Head of caudate nucleus (tissue), 42 donors: ENCODE measurements around the gene DAZAP1.

ENCODE experiments used
- DNase-seq, 42 donors: peaks; one replicate each; pipeline versions ENCODE4 v3.0.0 to v3.0.0-alpha.2; 2020 to 2021; ENCODE audit warnings: mixed read lengths in 7 of 42
- intact Hi-C: fragments of 100-400 bp; cut with DNase I; formaldehyde crosslinking; loops from one replicate; pipeline ENCODE4 v1.15.0; 2022

The DAZAP1 gene

DNA sequence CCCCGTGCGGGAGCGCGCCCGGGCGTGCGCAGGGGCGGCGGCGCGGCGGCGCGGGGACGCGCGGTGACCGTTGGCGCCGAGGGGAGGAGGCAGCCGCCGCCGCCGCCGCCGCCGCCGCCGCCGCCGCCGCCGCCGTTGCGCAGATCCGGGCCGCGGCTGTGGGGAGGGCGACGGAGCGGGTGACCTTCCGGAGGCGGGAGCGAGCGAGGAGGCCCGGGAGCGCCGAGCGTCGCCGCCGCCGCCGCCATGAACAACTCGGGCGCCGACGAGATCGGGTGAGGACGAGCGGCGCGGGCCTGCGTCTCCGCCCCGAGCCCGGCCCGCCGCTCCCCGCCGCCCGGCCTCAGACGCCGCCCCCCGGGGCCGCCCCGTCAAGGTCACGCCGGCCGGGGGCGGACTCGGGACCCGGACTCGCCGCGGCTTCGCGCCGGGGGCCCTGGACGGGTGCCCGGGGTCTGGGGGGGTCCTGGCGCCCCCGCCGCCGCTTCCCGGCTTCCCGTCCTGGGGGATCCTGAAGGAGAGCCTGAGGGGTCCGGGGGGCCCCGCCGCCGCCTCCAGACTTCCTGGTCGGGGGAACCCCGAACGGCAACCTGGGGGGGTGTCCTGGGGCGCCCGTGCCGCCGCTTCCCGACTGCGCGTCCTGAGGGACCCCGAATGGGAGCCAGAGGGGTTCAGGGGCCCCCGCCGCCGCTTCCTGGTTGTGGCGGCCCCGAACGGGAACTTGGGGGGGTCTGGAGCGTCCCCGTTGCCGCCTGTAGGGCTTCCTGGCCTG is at the start of gene DAZAP1:
DAZAP1 (plus strand) TSS at position 59 of the 772 bp plus-strand sequence; CDS start at position 247, 188 bp downstream.
- DNase-seq = peak in 1 of 42 donors; percentile 23
- intact Hi-C loops = loop anchor here (5.0 kb wide), 1 partner anchor 35 kb away; no protein-coding TSS in a partner anchor

DNA sequence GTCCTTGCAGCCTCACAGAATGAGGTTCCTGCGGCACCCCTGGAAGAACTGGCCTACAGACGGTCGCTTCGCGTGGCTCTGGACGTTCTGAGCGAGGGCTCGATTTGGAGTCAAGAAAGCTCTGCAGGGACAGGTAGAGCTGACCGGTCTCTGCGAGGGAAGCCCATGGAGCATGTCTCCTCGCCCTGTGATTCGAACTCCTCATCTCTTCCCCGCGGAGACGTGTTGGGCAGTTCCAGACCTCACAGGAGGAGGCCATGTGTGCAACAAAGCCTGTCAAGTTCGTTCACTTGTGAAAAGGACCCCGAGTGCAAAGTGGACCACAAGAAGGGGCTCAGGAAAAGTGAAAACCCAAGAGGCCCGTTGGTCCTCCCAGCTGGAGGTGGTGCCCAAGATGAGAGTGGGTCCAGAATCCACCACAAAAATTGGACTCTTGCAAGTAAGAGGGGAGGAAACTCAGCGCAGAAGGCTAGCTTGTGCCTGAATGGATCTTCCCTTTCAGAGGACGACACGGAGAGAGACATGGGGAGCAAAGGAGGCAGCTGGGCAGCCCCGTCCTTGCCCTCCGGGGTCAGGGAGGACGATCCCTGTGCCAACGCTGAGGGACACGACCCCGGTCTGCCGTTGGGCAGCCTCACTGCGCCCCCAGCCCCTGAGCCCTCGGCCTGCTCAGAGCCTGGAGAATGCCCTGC is 47.1 kb upstream of the DAZAP1 start:
- no peak for DNase-seq
- intact Hi-C loops = loop anchor here (5.0 kb wide), 1 partner anchor 83 kb away; the partner anchor contains the start of gene FAM174C

DNA sequence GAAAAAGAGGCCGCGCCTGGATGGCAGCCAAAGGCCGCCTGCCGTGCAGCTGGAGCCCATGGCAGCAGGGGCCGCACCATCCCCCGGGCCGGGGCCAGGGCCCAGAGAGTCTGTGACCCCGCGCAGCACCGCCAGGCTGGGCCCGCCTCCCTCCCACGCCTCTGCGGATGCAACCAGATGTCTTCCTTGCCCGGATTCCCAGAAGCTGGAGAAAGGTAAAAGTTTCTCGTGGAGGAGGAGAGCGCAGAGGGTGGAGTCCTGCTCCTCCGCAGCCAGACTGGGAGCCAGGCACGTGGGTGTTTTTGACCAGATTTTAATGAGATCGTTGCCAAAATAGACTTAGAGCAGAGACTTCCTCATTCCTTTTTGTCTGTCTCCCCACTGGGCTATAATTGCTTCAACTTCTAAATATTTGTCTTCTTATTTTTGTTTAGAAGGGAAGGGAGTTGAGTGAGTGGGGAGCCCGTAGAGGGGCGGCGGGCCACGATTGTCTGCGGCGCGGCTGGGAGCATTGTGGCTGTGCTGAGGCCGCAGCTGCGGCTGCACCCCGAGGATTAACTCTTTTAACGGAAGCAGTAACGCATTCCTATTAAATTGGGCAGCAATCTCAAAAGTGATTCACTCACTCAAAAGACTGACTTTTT is 46.4 kb upstream of the DAZAP1 start:
- DNase-seq = peak; percentile 81 to 96 (median 90)
- intact Hi-C loops = loop anchor here (5.0 kb wide), 1 partner anchor 84 kb away; the partner anchor contains the start of gene FAM174C

DNA sequence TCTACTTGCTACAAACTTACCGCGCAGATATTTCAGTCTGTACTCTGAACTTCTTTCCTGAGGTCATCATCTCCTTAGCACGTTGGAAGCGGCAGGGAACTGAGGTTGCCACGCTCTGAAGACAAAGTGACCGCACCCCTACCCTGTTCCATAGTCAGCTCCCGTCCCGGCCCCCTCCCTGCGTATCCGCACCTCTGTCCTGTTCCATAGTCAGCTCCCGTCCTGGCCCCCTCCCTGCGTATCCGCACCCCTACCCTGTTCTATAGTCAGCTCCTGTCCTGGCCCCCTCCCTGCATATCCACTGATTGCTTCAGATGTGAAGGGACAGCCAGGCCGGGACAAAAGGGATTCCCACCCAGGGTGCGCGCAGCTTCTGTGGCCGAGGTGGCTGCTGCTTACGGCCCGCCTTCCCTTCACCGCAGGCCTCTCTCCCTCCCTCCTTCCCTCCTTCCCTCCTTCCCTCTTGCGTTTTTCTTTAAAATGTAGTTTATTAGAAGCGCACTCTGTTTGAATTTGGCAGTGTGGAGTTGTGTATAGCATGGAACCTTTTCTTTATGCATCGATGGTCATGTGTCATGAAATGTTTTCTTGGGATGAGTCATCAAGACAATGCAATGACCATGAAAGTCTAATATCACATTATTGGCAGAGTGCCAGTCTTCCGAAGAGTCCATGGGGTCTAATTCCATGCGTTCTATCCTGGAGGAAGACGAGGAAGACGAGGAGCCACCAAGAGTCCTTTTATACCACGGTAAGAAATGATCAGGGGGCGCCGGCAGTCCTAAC is 45.6 kb upstream of the DAZAP1 start:
- DNase-seq = no peak
- intact Hi-C loops = loop anchor here (5.0 kb wide), 1 partner anchor 84 kb away; the partner anchor contains the start of gene FAM174C

DNA sequence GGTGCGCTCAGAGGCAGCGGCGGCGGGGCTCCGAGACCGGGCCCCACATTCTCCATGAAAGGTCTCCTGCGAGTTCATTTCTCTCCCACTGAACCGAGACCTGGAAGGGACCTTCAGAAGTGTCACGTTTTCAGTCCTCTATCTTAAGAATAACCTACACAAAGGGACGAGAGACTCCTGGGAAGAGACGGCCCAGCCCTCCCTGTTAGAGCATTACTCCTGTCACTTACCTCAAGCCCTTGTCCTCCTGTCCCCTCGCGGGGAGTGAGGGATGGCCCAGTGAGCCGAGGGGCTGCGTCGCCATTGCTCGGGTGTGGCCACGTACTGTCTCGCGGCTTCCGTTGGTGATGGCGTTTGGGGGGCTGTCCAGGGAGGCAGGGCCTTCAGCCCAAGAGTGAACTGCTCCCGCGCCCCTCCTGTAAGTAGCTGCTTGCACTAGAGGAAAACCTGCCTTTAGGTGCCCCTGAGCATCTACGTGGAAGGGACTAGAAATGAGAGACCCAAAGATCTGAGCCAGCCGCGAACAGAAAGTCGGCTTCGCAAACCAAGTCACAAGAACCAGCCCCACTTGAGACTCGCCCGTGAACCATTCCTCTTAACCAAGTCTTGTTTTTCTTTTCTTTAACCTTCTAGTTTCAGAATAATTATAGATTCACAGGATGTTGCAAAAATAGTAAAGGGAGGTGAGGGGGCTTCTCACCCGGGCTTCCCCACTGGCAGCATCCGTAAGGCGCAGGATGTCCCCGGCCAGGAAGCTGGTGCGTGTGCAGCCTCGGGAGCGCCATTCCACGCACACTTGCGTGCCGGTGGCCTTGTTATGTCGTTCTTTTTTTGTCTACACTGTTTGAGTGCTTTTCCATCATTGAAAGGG is 44.8 kb upstream of the DAZAP1 start:
- DNase-seq = no peak
- intact Hi-C loops = loop anchor here (5.0 kb wide), 1 partner anchor 85 kb away; the partner anchor contains the start of gene FAM174C

DNA sequence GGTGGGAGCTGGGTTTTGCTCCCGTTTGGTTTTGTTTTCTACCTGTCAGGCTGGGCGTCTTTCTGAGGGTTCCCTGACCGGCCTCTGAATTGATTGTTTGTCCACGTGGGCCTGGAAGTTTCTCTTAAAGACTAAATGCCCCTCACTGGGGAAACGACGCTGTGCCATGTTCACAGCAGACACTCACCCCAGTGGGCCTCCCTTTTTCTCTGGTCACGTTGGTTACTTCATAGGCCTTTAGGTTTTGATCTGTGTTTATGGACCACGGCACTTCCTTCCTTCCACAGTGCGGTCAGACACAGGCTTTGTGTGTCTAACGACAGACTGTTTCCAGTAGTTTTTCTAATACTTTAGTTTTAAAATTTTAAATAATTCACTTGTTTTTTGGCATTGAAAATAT is 43.8 kb upstream of the DAZAP1 start:
- DNase-seq = no peak
- intact Hi-C loops = loop anchor here (5.0 kb wide), 1 partner anchor 86 kb away; the partner anchor contains the start of gene FAM174C

DNA sequence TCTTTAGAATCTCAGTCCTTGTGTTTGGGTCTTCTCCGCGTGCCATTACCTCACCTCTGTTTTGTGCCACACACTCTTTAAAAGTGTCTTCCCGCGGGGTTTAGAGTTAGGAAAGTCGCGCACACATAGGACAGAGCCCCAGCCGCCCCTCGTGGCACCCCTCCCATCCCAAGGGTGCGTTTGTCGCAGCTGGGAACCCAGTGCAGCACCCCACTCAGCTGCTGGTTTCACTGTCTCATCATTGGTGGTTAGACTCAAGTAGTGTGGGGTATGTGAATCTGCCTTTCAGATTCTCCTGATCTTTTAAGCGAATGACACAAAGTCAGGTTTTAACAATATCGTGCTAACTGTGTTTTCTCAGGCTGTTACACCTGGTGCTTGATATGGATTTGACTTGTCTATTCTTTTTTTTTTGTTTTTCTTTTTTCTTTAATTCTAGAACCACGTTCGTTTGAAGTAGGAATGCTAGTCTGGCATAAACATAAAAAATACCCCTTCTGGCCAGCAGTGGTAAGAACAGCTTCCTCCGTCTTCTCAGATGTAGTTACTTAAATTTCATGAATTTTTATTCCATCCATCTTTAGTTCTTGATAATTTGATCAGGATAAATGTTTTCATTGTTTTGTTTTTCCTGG is 43.2 kb upstream of the DAZAP1 start:
- DNase-seq = no peak
- intact Hi-C loops = loop anchor here (5.0 kb wide), 1 partner anchor 87 kb away; the partner anchor contains the start of gene FAM174C

DNA sequence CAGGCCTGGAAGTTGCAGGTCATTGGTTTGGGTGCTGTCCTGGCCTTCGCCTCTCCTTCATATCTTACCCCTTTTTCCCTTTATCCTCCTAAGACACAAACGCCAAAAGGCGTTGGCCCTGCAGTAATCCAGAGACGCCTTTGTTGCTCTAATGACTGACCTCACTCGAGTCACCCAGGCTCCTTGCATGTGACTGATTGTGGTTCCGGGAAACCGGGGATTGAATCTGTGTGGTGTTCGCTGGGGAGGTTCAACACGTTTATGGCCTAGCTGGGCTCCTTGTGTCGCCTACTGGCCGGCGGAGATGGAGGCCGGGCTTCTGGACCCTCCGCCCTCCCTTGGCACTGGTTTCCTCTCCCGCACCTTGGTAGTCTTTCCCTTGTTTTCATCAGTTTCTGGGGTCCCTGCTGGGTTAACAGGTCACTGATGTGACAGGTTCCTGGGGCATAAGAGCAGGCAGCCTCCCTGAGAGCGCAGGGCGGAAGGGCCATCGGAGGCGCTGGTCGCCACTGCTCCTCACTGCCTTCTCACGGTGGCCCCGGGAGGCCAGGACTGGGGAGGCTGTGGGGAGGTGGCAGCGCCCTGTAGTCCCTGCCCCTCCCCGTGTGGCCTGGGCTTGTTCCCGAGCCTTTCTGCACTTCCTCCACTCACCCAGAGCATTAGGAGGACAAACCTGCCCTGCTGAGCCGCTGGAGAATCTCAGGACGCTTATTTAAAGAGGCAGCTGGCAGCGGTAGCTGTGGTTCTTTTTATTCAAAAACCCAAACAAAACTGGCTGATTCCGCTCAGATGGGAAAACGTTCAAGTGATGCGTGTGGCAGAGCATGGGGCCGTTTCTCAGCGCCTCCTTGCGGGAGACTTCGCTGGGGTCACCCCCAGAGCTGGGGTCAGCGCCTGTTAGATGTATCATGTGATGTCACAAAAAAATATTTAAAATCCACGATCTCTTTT is 41.8 kb upstream of the DAZAP1 start:
- intact Hi-C loops = no loop called here
- DNase-seq = peak in 1 of 42 donors; percentile 61

DNA sequence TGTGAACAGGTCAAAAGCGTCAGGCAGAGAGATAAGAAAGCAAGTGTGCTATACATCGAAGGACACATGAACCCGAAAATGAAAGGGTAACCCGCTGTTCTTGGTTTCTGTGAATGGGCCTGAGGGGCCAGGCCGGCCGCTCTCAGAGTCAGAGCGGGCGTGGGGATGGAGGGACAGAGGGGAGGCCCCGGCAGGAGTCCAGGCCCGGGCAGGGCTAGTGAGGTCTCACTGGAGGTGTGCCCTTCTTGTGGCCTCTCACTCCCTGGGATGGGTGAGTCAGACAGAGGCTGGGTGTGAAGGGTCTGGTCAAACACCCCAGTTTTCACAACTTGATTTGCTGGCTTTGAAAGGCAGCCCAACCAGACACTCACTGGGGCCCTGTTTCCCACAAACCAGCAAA is 41.1 kb upstream of the DAZAP1 start:
- intact Hi-C loops = no loop called here
- DNase-seq = no peak

DNA sequence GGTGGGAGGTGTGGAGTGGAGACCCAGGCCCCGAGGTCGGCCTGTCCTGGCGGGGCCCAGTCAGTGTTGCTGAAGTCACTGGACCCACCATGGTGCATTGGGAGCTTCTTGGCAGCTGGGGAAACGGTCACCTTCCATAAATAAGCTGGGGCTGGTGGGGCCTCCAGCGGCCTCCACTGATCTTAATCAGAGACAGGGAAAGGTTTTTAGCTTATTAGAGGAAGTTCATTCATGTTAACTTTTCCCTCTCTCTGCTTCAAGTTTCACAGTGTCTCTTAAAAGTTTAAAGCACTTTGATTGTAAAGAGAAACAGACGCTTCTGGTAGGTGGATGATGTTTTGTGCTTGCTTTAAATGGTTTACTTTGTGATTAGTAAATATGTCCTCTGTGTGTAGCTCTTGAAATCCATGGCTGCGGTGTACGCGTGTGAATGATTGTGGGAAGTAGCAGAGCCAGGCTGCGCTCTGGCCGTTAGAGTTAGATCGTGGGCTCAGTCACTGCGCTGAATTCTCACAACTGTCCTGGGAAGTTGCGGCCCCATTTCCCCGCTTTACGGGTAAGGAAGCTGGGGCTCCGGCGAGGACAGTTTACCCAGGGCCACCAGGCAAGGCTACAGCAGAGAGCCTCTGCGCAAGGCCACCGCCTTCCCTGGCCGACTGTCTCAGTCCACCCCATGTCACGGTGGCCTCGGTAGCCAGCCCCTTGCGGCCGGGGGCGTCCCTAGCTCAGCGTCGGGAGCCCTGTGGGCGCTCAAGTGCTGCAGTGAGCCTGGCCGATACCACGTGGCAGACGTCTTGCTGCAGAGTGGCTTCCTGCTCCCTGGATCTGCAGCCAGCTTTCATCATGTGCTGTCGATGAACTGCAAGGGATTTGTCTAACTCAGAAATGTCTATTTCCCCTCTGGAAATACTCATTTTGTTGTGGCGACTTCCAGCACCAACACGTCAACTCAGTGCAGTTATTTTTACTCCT is 40.2 kb upstream of the DAZAP1 start:
- intact Hi-C loops = no loop called here
- peak in 1 of 42 donors; percentile 22 for DNase-seq

DNA sequence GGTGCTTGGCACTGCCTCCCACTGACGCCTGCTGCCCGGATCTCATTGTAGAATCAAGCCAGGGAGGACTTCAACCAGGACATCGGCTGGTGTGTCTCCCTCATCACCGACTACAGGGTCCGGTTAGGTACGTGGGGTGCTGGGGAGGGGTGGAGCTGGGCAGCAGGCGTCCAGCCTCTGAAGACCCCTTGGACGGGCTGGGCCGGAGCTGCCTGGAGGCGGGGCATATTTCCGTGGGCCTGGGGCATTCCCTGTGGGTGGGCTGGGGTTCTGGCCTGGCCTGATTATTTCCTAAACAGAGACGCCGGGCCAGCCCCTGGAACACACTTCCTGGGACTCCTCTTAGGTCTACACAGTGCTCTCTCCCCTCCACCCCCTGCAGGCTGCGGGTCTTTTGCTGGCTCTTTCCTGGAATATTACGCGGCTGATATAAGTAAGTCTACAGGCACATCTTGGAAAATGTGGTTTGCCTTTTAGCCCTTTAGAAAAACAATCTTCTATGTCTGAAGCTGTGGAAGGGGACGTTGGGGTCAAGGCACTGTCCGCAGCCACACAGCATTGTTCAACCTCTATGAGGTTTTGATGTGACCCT is 38.1 kb upstream of the DAZAP1 start:
- no peak for DNase-seq
- intact Hi-C loops = no loop called here

DNA sequence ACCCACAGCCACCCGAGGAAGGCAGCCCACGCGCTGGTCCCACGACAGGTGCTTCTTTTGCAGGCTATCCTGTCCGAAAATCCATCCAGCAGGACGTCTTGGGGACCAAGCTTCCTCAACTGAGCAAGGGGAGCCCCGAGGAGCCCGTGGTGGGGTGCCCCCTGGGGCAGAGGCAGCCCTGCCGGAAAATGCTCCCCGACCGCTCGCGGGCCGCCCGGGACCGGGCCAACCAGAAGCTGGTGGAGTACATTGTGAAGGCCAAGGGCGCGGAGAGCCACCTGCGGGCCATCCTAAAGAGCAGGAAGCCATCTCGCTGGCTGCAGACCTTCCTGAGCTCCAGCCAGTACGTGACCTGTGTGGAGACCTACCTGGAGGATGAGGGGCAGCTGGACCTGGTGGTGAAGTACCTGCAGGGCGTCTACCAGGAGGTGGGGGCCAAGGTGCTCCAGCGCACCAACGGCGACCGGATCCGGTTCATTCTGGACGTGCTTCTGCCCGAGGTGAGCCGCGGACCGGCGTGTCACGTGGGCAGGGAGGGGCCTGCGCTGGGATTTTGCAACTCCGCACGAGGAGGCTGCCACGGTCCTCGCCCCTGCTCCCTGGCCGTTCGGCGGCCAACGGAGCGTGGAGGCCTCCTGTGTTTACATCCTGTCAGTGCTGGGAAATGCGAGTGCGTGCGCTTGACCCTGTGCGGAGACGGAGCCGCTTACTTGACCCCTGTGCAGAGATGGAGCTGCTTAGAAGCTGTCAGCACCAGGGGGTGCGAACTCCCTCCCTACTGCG is 36.6 kb upstream of the DAZAP1 start:
- intact Hi-C loops = no loop called here
- no peak for DNase-seq

DNA sequence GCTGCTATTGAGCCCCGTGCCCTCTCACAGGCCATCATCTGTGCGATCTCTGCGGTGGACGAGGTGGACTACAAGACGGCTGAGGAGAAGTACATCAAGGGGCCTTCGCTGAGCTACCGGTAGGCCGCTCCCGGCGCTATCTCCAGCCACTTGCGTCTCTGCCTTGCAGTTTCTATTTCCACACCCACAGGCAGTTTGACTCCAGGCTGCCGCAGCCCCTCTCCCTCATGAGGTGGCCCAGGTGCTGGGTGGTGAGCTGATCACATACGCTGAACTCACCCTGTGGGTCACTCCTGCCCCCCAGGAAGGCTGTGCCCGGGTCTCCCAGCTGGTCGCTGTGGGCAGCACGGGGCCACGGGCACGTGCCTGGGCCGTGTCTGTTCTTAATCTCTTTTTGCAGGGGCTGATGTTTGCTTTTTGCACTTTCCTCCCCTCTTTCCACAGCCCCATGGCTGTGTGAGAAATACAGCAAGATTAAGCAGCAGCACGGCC is 34.3 kb upstream of the DAZAP1 start:
- no peak for DNase-seq
- intact Hi-C loops = no loop called here
